HPDE6-E6E7 (cell line): ENCODE results near the gene RAET1L.
"Not testable (repeated sequence)": the region's sequence is repeated elsewhere in the genome, so short reads cannot be mapped to it uniquely, and the experiment has no call there.

Experiments used
- DNase-seq: peaks from one replicate; pipeline ENCODE4 v3.0.0; 2011; ENCODE audit warnings: missing footprints; ENCODE audit errors: extremely low spot score

Gene RAET1L

DNA sequence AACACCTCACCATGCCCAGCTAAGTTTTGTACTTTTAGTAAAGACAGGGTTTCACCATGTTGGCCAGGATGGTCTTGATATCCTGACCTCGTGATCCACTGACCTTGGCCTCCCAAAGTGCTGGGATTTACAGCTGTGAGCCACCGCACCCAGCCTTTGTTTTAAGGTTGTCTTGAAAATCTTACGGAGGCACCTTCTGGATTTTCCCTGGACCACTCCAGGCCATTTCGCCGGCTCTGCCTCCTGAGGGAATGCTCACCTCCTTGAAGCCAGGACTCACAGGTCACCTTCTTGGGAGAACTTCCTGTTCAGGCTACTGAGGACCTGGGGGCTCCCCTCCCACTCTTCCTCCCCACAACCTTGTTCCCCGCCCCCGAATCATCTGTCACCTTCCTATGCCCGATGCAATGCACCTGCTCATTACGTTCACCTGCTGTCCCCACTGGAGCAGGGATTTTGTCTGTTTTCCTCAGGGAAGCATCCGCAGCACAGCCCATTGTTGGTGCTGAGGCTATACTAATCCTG, 19.4 kb upstream of the RAET1L start:
- DNase-seq, result no peak

DNA sequence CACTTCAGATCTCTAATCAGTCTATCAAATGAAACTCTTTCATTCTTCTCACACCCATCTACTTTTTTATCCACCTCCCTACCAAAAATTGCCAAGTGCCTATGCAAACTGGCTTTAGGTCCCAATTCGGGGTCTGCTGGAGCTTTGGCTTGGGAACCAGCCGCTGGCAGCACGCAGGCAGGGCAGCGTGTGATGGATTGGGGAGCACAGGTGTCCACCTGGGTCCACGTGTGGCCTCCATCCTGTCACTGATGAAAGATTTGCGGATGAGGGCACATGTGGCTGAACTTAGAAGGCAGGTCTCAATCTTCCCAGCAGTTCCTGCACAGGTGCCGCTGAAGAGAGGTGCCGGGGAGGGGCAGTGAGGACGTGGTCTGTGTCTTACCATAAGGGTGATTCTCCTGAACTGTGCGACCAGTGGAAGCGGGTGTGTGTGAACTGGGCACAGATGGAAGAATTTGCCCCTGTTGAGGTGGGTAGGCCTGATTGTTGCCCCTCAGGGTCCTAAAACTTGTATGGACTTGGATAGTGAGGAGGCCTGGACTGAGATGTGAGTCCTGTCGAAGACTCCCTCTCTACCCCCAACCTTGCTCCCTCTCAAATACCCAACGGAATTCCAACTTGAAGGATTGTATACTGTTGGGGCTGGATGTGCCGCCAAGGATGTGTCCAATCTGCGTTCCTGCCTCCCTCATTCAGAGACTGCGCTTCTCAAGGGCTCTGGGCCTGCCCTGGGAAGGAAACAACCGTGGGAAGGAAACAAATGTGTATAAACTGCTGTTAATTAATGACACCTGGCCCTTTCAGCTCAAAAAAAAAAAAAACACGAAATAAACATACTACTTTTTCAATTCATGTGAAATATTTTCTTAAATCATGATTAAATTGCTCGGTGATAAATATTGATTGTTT, 18.4 kb upstream of the RAET1L start:
- DNase-seq, result no peak

DNA sequence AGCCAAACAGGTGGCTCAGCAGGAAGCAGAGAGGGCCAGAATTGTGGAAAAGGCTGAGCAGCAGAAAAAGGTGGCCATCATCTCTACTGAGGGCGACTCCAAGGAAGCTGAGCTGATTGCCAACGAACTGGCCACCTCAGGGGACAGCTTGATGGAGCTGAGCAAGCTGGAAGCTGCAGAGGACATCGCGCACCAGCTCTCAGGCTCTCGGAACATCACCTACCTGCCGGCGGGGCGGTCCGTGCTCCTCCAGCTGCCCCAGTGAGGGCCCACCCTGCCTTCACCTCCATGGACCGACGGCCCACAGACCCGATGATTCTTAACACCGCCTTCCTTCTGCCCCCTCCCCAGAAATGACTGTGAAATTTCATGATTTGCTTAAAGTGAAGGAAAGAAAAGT, 17.8 kb upstream of the RAET1L start:
- no peak for DNase-seq

DNA sequence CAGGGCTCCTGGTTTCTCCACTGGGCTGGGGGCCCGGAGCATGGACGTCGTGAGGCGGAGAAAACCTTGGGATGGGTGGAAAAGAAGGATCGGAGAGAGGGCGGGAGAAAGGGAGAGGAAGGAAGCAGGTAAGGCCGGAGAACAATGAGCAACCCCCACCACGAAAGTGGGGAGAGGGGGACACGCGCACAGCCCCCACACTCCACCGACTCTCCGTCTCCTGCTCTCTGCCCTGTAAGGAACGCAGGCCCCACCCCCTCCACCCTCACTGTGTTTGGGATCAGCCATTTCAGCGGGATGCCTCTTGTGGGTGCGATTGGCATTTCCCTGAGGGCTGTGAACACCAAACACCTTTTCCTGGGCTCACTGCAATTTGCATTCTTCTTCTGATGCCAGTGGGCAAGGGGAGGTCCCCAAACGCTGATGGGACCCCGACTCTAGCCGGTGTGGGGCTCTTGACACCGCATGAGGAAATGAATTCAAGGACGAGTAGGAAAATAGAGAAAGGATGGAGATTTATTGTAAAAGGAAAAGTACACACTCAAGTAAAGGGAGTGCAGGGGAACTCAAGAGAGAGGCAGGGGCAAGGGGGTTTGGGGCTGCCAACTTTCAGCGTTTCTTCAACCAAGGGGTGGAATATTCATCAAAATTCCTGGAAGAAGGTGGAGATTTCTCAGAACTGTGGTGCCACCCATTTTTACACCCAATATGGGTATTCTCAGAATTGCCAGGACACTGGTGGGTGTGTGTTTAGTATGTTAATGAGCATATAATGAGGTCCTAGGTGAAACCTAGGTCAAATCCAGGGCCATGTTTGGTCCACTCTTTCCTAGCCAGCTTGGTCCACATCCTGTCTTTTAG, 13.1 kb upstream of the RAET1L start:
- no peak for DNase-seq

DNA sequence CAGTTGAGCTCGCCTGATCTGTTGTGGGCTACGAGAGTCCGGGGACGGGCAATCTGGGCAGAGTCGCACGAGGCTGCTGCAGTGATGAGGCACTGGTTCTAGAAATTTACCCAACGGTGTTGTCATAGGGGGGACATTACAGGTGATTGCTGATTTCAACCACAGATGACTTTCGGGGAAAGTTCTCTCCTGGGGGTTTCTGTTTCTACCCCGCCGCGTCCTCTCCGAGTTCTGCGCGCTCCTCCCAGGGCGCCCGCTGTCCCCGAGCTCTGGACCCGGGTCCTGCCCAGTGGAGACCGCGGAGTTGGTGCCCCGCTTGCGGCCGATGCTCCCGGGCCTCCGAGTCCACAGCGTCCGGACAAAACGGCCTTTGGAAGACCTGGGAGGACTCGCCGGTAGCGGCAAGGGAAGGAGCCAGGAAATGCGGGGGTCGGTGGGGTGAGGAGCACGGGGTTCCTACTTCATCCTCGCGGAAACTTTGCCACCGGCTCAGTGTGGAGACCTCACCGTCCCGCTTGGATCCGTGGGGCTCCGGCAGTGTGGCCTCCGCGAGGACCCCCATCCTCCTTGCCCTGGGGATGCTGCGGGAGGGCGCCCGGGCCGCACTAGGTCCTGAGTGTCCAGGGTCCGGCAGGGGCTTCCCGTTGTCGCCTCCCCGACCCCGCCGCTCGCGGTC, 12.3 kb upstream of the RAET1L start:
- DNase-seq, result no peak

DNA sequence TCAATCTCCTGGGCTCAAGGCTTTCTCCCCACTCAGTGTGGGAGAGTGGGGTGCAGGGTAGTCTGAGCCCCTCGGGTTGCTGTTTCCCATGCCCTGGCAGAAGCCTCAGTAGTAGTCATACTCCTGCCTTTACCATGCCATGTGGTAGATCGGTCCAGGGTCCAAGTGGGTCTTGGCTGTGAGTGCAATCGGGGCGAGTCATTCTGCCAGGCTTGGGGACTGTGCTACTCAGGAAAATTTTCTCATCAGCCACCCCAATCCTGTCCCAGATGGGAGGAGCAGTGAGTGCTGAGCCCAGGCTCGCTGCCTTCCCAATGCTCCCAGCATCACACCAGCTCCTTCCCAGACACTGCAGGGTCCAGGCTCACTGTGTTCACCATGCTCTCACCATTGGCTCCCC, 10.7 kb upstream of the RAET1L start:
- no peak for DNase-seq

DNA sequence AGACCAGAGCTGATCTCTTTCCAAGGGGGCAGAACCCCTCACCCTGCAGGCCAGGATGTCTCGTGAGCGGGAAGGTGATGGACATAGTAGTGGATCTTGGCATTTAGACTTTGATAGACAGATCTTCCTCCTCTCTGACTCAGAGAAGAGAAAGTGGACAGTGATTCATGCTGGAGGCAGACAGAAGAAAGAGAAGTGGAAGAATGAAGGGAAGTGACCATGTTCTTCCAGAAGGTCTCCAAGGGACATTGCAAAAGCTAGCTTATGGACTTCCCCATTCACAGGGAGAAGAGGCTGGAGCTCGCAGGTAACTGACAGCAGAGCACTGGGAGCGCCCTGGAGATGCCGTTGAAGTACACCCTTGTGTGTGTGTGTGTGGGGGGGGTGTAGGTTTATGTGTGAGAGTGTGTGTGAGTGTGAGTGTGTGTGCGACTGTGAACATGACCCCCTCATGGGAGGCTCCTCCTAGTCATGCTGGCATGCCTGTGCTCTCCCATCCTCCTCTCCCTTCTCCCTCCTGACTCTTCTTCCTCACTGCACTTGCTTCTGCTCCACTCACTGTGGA, 8.0 kb upstream of the RAET1L start:
- no peak for DNase-seq

DNA sequence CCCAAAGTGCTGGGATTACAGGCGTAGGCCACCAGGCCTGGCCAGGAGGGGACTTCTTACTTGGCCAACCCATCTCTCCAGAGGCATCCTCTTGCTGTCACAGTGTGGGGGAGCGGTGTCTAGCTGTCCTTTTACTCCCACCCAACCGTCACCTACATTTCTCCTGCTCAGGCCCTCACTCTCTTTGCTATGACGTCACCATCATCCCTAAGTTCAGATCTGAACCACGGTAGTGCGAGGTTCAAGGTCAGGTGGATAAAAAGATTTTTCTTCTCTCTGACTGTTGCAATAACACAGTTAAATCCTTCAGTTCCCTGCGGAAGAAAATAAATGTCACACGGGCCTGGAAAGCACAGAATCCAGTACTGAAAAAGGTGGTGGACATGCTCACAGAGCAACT, 7.3 kb upstream of the RAET1L start:
- DNase-seq, result no peak

DNA sequence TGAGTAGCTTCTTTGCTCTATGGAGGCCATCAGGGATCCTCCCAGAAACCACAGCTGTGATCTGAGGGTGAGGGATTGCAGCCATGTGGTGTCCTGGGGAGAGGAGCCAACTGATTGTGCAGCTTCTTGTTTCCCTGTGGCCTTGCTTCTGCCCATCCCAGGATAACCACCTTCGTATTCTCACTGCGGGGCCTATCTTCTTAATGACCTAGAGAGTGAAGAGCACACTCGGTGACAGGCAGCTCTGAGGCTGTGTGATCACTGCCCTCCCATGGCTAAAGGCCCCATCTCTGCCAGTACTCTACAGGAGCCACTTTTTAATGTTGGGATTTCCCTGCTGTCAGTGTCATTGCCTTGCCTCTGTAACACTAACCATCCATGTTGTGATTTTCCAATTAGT, 5.3 kb upstream of the RAET1L start:
- no peak for DNase-seq

DNA sequence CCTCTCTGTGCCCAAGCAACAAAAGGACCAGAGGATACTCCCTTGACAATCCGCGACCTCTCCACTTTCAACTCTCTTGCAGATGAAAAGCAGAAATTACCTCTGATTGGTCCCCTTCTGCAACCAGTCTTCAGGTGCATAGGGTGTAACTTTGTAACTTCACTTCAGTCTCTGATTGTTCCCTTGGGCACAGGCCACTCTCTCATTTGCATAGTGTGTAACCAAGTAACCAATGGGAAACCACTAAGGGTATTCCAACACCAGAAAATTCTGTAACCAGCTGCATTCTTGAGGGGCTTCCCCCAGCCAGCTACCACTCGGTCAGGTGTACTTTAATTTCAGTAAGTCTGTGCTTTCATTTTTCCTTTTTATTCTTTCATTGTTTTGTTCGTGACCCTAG, 4.4 kb upstream of the RAET1L start:
- no peak for DNase-seq

DNA sequence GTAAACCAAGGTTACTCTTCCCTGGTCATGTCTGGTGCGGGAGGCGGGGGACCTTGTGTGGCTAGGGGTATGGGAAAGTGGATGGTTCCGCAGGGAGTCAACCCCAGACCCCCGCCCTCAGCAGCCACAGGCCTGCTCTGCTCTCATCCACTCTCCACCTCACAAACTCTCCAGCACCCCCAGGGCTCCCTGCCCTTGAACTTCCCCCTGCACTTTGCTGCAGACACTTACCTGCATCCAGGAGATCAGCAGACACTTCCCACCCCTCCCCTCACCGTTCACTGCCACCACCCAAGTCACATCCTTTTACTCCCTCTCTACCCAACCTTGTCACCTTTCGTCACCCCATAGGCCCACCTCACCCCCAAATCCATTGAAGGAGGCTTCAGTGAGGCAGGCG, 3.9 kb upstream of the RAET1L start:
- no peak for DNase-seq

DNA sequence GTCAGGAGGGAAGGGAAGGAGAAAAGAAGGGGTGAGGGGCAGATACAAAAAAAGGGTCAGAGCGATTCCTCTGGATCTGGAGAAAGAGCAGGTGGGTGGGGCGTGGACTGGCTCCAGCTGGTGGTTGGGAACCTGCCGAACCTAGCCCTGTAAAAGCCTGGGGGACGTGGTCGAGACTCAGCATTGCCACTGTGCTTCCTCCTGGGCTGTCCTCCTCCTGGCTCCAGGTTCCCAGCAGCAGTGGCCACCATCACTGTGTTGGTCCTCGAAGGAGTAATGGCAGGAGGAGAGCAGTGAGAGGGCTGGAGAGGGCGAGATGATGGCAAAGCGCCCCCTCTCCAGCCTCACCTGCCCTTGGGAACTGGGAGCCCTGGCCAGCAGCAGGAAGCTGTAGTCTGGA, 3.5 kb upstream of the RAET1L start:
- no peak for DNase-seq

DNA sequence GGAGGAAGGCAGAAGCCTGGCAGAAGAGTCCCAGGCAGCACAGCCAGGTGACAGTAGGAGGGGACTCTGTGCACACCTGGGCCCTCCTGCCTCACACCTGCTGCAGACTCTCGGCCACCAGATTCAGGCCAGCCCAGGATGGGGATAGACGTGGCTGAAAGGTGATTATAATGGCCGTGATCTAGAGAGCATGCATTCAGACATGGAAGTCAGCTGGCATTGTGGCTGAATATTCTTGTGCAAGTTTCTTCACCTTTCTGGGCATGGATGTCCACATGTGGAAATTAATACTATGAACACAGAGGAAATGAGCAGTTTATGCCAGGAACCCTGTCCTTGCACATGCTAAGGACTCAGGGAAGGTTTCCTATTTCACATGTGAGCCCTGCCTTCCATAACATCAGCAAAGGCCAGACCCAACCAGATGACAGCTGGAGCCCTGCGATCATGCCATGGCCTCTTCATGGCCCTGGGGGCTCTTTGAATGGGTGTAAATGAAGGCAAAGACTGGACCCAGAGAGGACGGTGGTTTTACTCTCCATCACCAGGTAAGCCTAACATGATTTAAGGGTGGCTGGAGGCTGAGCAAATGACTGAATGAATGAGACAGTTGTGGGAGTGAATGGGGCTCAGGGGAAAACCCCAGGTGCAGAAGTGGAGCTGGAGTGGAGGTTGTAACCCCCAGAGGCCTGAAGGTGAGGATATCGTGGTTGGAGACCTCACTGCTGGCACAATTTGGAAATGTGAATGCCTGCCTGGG, 2.7 kb upstream of the RAET1L start:
- DNase-seq, result no peak

DNA sequence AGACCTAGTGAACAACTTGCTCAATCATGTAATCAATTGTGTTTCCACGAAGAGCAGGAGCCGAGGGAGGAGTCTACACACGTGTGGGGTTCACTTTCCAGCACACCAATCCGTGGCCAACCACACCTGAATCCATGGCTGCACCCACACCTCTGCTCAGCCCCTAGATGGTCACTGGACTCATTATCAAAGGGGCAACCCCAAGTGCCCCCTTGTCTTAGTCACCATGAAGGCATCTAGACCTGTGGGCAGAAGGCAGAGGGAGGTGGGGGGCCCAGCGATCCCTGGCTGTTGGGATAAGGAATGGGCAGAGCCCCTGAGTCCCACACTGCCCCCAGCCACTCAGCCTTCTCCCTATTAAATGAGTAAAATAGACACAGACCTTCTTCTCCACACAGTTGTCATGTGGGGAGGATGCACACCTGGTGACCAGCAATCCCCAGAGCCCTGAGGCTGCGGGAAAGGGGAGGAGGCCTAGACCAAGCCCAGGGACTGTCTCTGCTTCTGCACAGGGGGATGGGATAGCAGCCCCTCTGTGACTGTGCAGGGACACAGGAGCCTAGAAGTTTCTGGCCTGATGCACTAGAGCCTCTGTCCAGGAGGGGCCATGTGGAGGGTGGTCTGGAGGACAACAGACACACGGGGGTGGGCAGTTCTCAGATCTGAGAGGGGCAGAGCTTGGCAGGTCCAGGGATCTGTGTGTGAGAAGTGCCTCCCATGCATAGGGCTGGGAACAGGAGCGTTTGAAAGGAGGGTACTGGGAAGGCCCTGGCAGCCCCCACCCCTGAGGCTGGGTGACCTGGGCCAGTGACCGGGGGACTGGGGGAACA, 1.9 kb upstream of the RAET1L start:
- DNase-seq, result no peak

DNA sequence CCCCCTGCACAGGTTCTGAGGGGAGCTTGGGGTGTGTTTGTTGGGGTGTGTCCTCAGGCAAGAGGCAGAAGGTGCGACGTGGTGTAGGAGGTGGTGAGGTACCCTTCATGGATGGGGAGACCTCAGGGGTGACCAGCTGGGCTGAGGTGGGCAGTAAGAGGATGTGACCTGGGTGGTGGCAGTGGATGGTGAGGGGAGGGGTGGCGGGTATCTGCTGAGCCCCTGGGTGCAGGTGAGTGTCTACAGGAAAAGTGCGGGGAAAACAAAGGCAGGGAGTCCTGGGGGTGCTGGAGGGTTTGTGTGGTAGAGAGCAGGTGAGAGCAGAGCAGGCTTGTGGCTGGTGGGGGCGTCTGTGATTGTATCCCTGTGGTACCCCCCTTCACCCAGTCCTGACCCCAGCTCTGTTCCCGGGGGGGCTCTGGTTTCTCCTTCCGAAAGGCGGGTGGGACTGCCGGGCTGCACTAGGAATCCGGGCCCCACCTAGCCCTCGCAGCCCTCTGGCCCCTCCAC, 631 bp downstream of the RAET1L start:
- DNase-seq, result no peak

DNA sequence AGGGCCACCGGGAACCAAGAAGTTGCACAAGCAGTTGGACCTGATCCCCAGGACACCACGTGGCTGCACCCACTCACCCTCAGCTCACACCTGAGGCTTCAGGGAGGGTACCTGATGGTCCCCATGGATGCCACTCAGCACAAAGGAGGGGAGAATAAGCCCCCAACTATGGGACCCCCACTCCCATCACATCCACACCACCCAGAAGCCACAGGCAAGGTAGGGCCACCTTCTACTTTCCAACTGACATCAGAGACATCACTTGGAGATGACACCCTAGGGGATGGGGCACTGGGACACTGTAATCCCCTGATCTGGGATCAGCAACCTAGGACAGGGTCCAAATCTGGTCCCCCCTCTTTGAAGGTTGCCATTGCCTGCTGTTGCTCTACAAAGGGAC, 1.3 kb downstream of the RAET1L start:
- DNase-seq, result not testable (repeated sequence)

DNA sequence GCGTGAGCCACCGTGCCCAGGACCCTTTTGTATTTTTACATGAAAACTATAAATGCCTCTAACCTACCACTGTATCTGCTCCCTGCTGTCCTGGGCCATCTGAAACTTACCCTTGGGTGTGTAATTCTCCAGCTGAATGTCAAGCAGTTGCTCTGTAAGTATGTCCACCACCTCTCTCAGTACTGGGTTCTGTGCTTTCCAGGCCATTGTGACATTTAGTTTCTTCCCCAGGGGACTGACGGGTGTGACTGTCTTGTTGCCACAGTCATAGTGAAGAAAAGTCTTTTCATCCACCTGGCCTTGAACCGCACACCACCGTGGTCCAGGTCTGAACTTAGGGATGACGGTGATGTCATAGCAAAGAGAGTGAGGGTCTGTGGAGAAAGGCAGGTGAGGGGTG, 3.5 kb downstream of the RAET1L start:
- not testable (repeated sequence) for DNase-seq

DNA sequence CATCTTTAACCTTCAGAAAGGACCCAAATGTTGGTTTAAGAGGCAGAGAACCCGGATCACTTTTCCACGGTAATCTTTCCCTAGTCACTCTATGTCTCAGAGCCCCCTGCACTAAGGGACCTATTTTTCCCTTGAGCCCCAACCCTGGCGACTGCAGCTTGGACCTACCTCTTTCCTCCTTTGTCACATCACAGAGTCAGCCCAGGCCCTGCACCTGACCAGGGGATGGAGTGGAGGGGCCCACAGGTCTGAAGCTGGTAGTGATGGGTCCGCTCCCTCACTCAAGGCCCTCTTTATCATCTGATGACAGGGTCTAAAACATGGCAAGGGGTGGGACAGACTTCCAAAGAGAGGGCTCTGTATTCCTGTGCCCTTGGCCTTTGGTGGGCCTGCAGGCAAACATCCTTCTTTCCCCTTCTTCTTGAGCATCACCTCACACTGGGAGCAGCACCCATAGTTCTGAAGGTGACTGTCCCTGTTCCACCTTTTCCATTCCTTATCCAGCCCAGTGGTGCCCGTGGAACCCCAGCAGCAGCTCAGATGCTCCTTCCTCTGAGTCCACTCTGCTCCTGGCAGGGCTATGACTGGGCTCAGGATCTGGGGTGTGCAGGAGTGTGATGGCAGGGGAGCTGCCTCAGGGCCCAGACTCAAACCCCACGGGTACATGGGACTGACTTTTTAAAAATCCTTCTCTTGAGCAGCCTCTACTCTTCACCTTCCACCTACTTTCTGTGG, 6.3 kb downstream of the RAET1L start:
- no peak for DNase-seq

DNA sequence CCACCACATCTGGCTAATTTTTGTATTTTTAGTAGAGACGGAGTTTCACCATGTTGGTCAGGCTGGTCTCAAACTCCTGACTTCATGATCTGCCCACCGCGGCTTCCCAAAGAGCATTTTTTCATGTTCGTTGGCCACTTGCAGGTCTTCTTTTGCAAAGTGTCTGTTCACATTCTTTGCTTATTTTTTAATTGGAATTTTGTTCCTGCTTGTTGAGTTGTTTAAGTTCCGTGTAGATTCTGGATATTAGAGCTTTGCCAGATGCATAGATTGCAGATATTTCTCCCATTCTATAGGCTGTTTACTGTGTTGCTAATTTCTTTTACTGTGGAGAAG, 8.2 kb downstream of the RAET1L start:
- DNase-seq, result not testable (repeated sequence)
